GM13977 (cell line): Measurements from ENCODE around the gene ZIM2.

Experiments
- DNase-seq: peaks from one replicate; pipeline ENCODE4 v3.0.0; 2012; ENCODE audit warnings: low spot score
- CTCF ChIP-seq: IDR thresholded peaks from 2 replicates; pipeline ENCODE4 v1.5.1; 2012; ENCODE audit warnings: mild to moderate bottlenecking, control low read depth; ENCODE audit not compliant: insufficient read depth; ENCODE audit errors: extremely low read depth, missing control alignments
- in situ Hi-C: fragments of 300-500 bp; cut with MboI; formaldehyde crosslinking; loops from one replicate; pipeline ENCODE4 v1.12.0; 2022; ENCODE audit warnings: low sequenced_read_pairs, low pct_unique_long_range_greater_than_20kb, mixed read lengths, inconsistent platforms; ENCODE audit not compliant: unreplicated experiment

ZIM2 gene

DNA sequence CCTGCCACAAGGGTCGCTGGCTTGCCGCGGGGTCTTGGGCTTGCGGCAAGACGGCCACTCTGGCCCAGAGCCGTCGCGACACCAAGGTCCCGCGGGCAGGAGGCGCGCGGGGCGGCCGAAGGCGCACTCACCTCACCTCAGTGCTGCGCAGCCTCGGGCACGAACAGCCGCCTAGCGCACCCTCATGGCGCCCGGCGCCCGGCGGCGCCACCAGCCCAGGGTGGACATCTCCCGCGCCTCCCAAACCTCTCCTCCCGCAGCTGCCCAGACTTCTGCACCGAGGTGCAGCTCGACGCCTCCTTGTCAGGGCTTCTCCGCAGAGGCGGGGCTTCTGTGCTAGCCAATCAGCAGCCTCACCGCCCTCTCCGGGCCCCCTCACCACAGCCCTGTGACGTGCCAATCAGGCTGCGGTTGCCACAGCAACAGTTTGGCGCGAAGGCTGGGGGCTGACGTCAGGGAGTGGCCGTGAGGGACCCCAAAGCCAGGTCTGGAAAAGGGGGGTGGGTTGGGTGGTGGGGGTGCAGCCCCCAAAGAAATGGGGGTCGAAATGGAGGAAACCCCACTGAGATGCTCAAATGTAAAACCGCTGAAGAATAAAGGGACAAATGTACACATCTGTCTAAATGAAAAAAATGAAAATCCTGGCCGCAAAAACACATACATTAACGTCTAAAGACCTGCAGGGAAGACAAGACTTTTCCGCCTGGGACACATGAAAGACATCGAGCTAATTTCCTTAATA lies at the start of gene ZIM2, which contains the start of gene PEG3:
Gene ZIM2, minus strand, starts transcription at position 276 of the 742 bp plus-strand sequence. CDS start 16,449 bp downstream, outside the sequence.
Gene PEG3, minus strand, starts transcription at position 276 of the 742 bp plus-strand sequence. CDS start 16,071 bp downstream, outside the sequence.
- in situ Hi-C loops: no loop called here
- no peak for TF ChIP-seq CTCF
- DNase-seq: no peak

DNA sequence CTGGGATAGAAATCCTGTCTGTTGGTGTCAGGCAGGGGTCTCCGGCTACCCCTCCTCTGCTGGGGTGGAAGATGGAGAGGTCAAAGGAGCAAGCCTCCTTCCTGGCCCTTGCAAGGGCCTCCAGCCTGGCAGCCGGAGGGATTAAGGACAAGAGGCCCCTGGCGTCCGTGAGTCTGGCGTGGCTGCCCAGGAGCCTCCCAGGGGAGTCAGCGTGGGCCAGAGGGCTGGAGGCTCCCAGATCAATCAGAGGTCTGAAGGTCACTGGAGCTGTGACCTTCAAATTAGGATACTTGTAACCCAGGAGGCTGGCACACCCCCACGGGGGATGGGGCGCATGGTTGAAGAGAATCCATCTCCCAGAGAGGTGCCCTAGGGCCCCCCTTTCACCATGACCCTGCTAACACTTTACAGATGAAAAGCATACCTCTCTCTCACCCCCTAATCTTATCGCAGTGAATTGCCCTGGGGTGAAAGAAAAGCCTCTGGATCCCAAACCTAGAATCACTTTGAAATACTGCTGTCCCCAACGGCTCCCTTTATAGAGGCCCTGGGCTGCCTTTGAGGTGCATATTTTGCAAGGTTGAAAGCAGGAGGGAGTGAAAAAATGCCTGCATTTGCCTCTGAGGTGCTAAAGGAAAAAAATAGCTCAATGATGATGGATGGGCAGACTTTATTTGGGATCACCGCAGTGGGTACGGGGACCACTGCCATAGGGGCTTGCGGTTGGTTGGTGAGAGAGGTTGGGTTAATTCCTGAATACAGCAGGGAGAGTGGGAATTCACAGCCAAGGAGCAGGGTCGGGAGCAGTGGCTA lies 44.9 kb upstream of the ZIM2 start:
- in situ Hi-C loops: no loop called here
- no peak for DNase-seq
- TF ChIP-seq CTCF: no peak

DNA sequence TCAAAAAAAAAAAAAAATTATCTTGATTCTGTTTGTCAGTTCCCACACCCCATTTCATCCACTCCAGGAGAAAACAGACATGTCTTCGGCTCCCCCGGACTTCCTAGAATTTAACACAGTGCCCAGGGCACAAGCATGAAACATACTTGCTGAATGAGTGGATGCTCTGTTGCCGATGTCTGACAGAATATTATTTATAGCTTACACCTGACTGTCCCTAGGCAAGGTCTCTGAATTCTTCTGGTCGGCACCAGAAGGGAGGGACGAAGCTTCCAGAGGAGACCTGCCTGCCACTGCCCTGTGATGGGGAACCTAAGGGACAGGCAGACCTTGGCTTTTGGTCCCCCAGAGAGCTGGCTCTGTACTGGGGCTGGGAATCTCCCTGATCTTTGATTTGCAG lies 43.9 kb upstream of the ZIM2 start:
- in situ Hi-C loops: no loop called here
- DNase-seq: no peak
- no peak for TF ChIP-seq CTCF

DNA sequence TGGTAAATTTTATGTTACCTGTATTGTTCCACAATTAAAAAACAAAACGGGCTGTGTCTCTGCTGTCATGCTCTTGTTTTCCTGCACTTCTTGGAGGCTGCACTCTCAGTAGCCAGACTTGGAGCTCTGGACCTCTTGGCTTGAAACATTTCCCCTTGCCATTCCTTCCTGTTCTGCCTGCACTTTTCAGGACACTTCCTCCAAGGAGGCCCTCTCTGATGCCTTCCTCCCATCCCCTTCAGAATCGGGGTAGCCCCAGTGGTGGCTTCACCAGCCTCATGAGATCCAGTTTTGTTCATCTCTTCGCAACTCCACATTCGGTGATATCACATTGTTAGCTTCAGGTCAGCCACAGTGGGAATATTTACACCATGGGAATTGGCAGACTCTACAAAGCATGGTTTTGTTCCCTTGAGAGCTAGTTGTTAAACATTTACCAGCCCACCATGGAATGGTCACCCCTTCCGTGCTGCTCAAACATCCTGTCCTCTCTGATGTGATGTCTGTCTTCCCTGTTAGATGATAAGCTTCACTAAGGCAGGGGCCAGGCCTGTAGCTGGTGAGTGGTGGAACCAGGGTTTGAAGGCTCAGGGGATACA lies 40.2 kb upstream of the ZIM2 start:
- TF ChIP-seq CTCF: no peak
- DNase-seq: no peak
- in situ Hi-C loops: no loop called here

DNA sequence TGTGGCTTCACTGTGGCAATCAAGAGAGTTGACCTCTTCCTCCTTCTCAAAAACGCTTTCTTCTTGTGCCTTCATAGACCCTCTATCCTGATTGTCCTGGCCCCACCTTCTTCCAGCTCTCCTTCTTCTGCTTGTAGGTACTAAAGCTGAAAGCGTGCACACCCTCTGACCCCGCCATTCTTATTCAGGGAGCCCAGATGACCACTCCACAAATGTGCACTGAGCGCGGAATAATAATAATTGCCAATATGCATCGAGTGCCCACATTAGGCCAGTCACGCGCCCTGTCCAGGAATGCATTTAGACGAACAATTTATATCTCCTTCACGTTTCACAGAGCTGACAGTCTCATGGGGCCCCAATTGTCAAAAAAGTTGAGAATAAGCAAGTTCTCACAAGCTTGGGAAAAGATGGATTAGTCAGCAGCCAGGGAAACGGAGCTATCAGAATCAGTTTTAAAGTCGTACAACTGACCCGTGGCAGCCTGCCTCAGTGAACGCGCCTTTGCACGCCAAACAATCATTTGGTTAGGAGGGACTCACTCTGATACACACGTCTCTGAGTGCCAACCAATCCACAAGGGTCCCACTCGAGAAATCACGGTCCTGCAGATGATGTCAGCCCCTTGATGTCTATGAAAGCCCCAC lies 36.7 kb upstream of the ZIM2 start:
- no peak for DNase-seq
- in situ Hi-C loops: no loop called here
- no peak for TF ChIP-seq CTCF

DNA sequence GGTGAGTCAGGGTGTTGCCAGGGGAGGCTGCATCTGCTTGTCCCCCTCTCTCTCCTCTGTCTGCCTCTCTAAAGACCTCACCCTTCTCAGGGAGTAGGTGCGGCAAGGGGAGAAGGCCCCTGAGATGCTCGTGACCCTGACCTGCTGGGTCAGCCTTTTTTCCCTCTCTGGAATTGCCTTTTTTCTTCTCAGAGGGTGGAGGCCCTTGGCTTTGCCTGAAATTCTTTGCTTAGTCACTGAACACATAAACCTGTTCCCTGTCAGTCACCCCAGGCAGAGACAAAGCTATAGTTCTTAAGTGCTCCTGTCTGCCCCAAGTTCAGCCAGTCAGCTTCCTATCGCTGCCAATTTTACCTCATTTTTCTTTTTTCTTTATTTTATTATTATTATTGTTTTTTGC lies 35.2 kb upstream of the ZIM2 start:
- no peak for TF ChIP-seq CTCF
- in situ Hi-C loops: no loop called here
- no peak for DNase-seq
